Tibial nerve (tissue), 4 donors: Measurements from ENCODE around the gene PRPF18. TPM values are rescaled to one million over a fixed set of nuclear protein-coding genes. Genes with fewer than 3 reads are reported as not detected.
A peak's percentile ranks its signal among the peaks of the same experiment; 100 is the strongest.

Experiments used
- DNase-seq, 2 donors: peaks; one replicate each; pipeline ENCODE4 v3.0.0-alpha.2; 2019; ENCODE audit warnings: low spot score in 2 of 2
- H3K27ac ChIP-seq, 4 donors: fragments of 200-600 bp; sonication (generic) in 3 of 4; one replicate each; pipeline ENCODE4 v1.5.1; 2017 to 2019; ENCODE audit warnings: mild to moderate bottlenecking in 1 of 4
- H3K27me3 ChIP-seq, 2 donors: fragments of 200-600 bp; sonication (generic) in 1 of 2; one replicate each; pipeline versions ENCODE4 v1.5.1 to v1.6.0; 2017 to 2019
- H3K36me3 ChIP-seq, 3 donors: fragments of 200-600 bp; sonication (generic); one replicate each; pipeline ENCODE4 v1.5.1; 2018 to 2019
- H3K4me1 ChIP-seq, 4 donors: fragments of 200-600 bp; sonication (generic) in 3 of 4; one replicate each; pipeline ENCODE4 v1.5.1; 2017 to 2019
- H3K4me3 ChIP-seq, 4 donors: fragments of 200-600 bp; sonication (generic) in 3 of 4; one replicate each; pipeline ENCODE4 v1.5.1; 2017 to 2019; ENCODE audit warnings: mild to moderate bottlenecking in 1 of 4, moderate library complexity in 1 of 4
- H3K9me3 ChIP-seq, 4 donors: fragments of 200-600 bp; sonication (generic) in 3 of 4; one replicate each; pipeline ENCODE4 v1.5.1; 2017 to 2019
- EP300 ChIP-seq, 2 donors: sonication (generic); formaldehyde crosslinking; IDR thresholded peaks; one replicate each; pipeline ENCODE4 v1.6.1; 2017; ENCODE audit warnings: antibody characterized with exemption in 2 of 2, mild to moderate bottlenecking in 1 of 2
- POLR2A ChIP-seq, 2 donors: fragments of 450-650 bp; IDR thresholded peaks; one replicate each; pipeline ENCODE4 v1.6.1; 2017; ENCODE audit warnings: antibody characterized with exemption in 2 of 2, mild to moderate bottlenecking in 2 of 2, moderate library complexity in 2 of 2
- WGBS, 2 donors: methylation state at CpG; one replicate each; pipeline ENCODE4 v1.1.5; 2018; 5-methylcytosine and 5-hydroxymethylcytosine counted together
- total RNA-seq, 4 donors: library from RNA; depleted of rRNA; stranded (reverse); fragments of >200 nt; gene quantifications; one replicate each; pipeline ENCODE4 v1.1.0, GENCODE V29; 2016
- TF ChIP-seq, protein P1 (sequence below), 5 experiments: fragments of 200-600 bp in 3 of 5; fragments of 450-650 bp in 2 of 5; sonication (generic) in 3 of 5; IDR thresholded peaks; one replicate each; pipeline ENCODE4 v1.5.1; 2016 to 2019; ENCODE audit warnings: antibody characterized with exemption in 5 of 5, mild to moderate bottlenecking in 3 of 5, moderate library complexity in 2 of 5

PRPF18 gene
- total RNA-seq, 4 donors from 2014 or later = 22.9 to 34.3 (median 32.8) TPM

DNA sequence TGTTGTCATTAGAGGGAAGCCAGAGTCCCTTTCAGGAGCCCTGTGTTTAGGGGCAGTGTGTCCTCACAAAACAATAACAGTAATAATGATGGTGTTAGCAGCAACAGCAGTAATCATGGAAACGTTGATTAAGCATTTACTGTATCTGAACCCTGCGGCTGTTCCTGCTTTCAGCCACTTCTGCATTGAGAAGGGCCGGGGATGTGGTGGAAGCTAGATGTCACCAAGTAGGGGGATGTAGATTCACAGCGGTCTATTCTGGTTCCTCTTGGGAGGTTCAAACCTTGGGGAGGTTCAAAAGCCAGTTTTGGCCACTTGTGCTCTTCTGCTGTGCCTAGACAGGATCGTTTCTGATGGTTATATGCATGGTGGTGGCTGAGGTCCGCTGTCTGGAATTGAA lies 44.8 kb downstream of the PRPF18 start:
- Histone ChIP-seq H3K27ac (no peak overlapping the region), H3K27me3 (no peaks in the 10 kb centered on the region), H3K9me3 (no peaks in the 10 kb centered on the region), H3K4me1 (peaks cover 0 to 18% (median 0%) of the 10 kb centered on the region in 4 donors), H3K36me3 (peaks cover 0 to 12% (median 0%) of the 10 kb centered on the region in 3 donors), H3K4me3 (no peak overlapping the region)
- no peak for DNase-seq
- TF ChIP-seq POLR2A (IDR thresholded peaks at IDR 0.05) (no peak), EP300 (IDR thresholded peaks at IDR 0.05) (no peak)
- TF ChIP-seq, protein P1, sequence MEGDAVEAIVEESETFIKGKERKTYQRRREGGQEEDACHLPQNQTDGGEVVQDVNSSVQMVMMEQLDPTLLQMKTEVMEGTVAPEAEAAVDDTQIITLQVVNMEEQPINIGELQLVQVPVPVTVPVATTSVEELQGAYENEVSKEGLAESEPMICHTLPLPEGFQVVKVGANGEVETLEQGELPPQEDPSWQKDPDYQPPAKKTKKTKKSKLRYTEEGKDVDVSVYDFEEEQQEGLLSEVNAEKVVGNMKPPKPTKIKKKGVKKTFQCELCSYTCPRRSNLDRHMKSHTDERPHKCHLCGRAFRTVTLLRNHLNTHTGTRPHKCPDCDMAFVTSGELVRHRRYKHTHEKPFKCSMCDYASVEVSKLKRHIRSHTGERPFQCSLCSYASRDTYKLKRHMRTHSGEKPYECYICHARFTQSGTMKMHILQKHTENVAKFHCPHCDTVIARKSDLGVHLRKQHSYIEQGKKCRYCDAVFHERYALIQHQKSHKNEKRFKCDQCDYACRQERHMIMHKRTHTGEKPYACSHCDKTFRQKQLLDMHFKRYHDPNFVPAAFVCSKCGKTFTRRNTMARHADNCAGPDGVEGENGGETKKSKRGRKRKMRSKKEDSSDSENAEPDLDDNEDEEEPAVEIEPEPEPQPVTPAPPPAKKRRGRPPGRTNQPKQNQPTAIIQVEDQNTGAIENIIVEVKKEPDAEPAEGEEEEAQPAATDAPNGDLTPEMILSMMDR (IDR thresholded peaks at IDR 0.05) = no peak
- 87 to 91% methylated on average over 6 of the region's 6 CpGs for WGBS, 2 donors

DNA sequence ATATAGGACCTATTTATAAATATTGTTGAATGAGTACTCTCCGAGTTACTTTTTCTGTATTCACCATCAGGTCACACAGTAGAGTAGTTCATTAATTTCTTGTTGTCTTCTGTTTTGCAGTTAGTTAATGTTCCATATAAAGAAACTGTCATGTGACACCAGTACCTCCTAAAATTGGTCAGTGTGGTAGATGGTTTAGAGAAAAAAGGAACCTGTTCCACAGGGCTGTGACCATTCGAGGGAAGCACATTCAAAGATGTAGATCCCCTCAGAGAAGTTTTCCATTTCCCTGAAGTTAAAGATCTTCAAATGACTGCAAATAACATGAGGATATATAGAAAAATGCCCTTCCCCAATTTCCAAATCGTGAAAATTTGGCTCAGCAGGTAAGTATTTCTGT lies 45.7 kb downstream of the PRPF18 start:
- DNase-seq = no peak
- whole genome bisulfite sequencing, 2 donors = 75 to 82% methylated on average over 3 of the region's 3 CpGs
- peaks cover 0 to 12% (median 0%) of the 10 kb centered on the region in 3 donors for H3K36me3 ChIP-seq
- no peak for TF ChIP-seq EP300 (IDR thresholded peaks at IDR 0.05)
- TF ChIP-seq, protein P1 (IDR thresholded peaks at IDR 0.05) = no peak
- TF ChIP-seq POLR2A (IDR thresholded peaks at IDR 0.05) = no peak
- no peaks in the 10 kb centered on the region for H3K9me3 ChIP-seq
- H3K27me3 ChIP-seq = no peaks in the 10 kb centered on the region
- peak overlapping the region in 2 of 4 donors; percentile 66 to 79 for H3K27ac ChIP-seq
- H3K4me3 ChIP-seq = no peak overlapping the region
- peaks cover 0 to 18% (median 0%) of the 10 kb centered on the region in 4 donors for H3K4me1 ChIP-seq

DNA sequence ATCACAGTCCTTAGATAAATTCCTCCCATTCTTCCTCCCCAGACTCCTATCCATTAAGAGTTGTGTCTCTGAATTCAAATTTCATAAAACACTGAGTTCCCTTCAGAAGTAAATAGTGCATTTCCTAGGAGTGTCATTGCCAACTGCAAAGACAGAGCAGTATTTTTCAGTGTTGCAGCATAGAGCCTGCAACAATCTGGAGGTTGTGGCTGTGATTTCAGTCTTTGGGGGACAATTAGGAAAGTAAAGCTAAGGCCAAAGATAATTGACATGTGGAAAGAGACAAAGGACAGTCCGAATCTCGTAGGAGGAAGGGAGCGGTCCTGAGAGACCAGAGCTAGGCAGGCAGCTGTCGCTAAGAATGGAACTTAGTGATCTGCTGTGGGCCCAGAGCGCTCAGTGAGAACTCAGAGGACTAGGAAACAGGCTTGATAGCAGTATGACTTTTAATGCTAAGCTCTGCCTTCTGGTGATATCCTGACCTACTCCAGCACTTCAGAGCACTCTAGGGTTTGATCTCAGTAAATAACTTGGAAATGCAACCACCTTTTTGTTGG lies 46.2 kb downstream of the PRPF18 start:
- peaks cover 0 to 18% (median 0%) of the 10 kb centered on the region in 4 donors for H3K4me1 ChIP-seq
- no peak for DNase-seq
- H3K4me3 ChIP-seq = no peak overlapping the region
- no peaks in the 10 kb centered on the region for H3K9me3 ChIP-seq
- WGBS, 2 donors = 55 to 63% methylated on average over 5 of the region's 5 CpGs
- peaks cover 0 to 13% (median 0%) of the 10 kb centered on the region in 3 donors for H3K36me3 ChIP-seq
- peak overlapping the region; percentile 8 to 79 (median 45) for H3K27ac ChIP-seq
- TF ChIP-seq, protein P1 (IDR thresholded peaks at IDR 0.05) = no peak
- peak in 1 of 2 donors; percentile 43 for TF ChIP-seq EP300 (IDR thresholded peaks at IDR 0.05)
- no peaks in the 10 kb centered on the region for H3K27me3 ChIP-seq

DNA sequence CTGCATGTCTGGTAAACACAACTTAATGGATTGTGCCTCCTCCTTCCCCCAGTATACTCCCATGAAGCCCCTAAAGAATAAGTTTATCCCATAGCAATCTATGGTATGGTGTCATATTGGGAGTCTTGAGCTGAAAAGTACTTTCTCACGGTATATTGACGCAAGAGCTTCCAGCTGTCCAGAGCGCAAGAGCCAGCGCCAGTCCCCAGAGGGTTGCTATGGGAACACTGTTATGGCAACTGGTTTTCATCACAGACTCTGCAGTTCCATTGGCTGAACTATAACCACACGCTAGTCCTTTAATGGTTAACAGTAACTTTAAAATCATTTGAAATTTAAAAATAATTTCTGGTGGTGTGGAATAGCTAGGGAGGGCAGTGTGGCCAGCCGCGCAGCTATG lies 46.9 kb downstream of the PRPF18 start:
- H3K36me3 ChIP-seq = peaks cover 0 to 21% (median 0%) of the 10 kb centered on the region in 3 donors
- peak overlapping the region; percentile 8 to 79 (median 45) for H3K27ac ChIP-seq
- peaks cover 0 to 18% (median 0%) of the 10 kb centered on the region in 4 donors for H3K4me1 ChIP-seq
- H3K27me3 ChIP-seq = no peaks in the 10 kb centered on the region
- TF ChIP-seq EP300 (IDR thresholded peaks at IDR 0.05) (peak; percentile 55 to 59), POLR2A (IDR thresholded peaks at IDR 0.05) (no peak)
- TF ChIP-seq, protein P1 (IDR thresholded peaks at IDR 0.05) = no peak
- peak; percentile 62 to 70 for DNase-seq
- 49 to 63% methylated on average over 7 of the region's 7 CpGs for WGBS, 2 donors
- no peaks in the 10 kb centered on the region for H3K9me3 ChIP-seq
- H3K4me3 ChIP-seq = no peak overlapping the region

DNA sequence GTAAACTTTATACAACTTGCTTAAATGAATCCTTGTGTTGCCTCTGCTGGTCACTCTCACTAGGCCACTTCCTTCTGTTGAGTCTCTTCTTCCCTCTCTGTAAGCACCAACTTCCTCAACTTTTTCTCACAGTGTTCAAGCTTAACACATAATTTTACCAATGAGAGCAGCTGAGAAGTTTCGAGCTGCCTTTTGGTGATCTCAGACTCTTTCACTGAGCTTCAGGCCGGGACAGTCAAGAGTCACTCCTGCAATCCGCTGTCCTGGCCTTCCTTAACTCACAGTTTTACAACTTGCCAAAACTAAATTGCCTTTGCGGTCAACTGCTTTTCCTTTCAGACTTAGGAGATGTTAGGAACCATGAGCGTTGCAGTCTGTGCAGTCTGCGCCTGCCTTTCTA lies 47.4 kb downstream of the PRPF18 start:
- TF ChIP-seq, protein P1 (IDR thresholded peaks at IDR 0.05) = no peak
- no peak for TF ChIP-seq EP300 (IDR thresholded peaks at IDR 0.05)
- H3K4me1 ChIP-seq = peaks cover 0 to 18% (median 0%) of the 10 kb centered on the region in 4 donors
- H3K27ac ChIP-seq = peak overlapping the region in 3 of 4 donors; percentile 35 to 79 (median 51)
- H3K27me3 ChIP-seq = no peaks in the 10 kb centered on the region
- DNase-seq = no peak
- WGBS, 2 donors = 53 to 70% methylated on average over 6 of the region's 6 CpGs
- no peak overlapping the region for H3K4me3 ChIP-seq
- peaks cover 0 to 26% (median 0%) of the 10 kb centered on the region in 3 donors for H3K36me3 ChIP-seq
- no peaks in the 10 kb centered on the region for H3K9me3 ChIP-seq
